Large intestine (tissue), 12 donors: ENCODE results near the gene TSPOAP1. TPM values are rescaled to one million over a fixed set of nuclear protein-coding genes. Genes with fewer than 3 reads are reported as not detected.
A peak's percentile ranks its signal among the peaks of the same experiment; 100 is the strongest.

Experiments used
- DNase-seq, 2 donors: peaks; one replicate each; pipeline versions ENCODE4 v3.0.0 to v3.0.0-alpha.2; 2013
- H3K27ac ChIP-seq: one replicate; pipeline ENCODE4 v1.5.1; 2013; ENCODE audit warnings: low read length
- H3K27me3 ChIP-seq: 2 replicates; pipeline ENCODE4 v1.6.1; 2013; ENCODE audit warnings: low read length; ENCODE audit not compliant: control insufficient read depth, insufficient read depth
- H3K36me3 ChIP-seq: 2 replicates; pipeline ENCODE4 v1.6.1; 2013; ENCODE audit warnings: low read length; ENCODE audit not compliant: control insufficient read depth, insufficient read depth
- H3K4me1 ChIP-seq: one replicate; pipeline ENCODE4 v1.6.1; 2013; ENCODE audit warnings: low read length; ENCODE audit not compliant: control insufficient read depth, insufficient read depth
- H3K4me3 ChIP-seq: one replicate; pipeline ENCODE4 v1.5.1; 2013; ENCODE audit warnings: low read length
- H3K9me3 ChIP-seq: one replicate; pipeline ENCODE4 v1.6.1; 2013; ENCODE audit warnings: mild to moderate bottlenecking, low read depth, low read length, moderate library complexity; ENCODE audit not compliant: control insufficient read depth
- WGBS: methylation state at CpG from one replicate; pipeline ENCODE4 v1.1.5; 2013; ENCODE audit warnings: low lambda C conversion rate; ENCODE audit not compliant: insufficient coverage; 5-methylcytosine and 5-hydroxymethylcytosine counted together
- long read RNA-seq, 11 donors: transcript quantifications; one replicate each; lab custom pipeline, GENCODE V29; 2026
- polyA plus RNA-seq: library from polyadenylated mRNA; unstranded; fragments of 120-200 nt; gene quantifications from one replicate; pipeline ENCODE4 v1.2.1, GENCODE V29; 2013

Gene TSPOAP1, protein sequence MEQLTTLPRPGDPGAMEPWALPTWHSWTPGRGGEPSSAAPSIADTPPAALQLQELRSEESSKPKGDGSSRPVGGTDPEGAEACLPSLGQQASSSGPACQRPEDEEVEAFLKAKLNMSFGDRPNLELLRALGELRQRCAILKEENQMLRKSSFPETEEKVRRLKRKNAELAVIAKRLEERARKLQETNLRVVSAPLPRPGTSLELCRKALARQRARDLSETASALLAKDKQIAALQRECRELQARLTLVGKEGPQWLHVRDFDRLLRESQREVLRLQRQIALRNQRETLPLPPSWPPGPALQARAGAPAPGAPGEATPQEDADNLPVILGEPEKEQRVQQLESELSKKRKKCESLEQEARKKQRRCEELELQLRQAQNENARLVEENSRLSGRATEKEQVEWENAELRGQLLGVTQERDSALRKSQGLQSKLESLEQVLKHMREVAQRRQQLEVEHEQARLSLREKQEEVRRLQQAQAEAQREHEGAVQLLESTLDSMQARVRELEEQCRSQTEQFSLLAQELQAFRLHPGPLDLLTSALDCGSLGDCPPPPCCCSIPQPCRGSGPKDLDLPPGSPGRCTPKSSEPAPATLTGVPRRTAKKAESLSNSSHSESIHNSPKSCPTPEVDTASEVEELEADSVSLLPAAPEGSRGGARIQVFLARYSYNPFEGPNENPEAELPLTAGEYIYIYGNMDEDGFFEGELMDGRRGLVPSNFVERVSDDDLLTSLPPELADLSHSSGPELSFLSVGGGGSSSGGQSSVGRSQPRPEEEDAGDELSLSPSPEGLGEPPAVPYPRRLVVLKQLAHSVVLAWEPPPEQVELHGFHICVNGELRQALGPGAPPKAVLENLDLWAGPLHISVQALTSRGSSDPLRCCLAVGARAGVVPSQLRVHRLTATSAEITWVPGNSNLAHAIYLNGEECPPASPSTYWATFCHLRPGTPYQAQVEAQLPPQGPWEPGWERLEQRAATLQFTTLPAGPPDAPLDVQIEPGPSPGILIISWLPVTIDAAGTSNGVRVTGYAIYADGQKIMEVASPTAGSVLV (N-terminal part only)
- 17.2 TPM for polyA plus RNA-seq
- long read RNA-seq, donor 1 = 0 reads
- long read RNA-seq, donor 2, full-length matches to known transcripts = 1 of 1 reads
- long read RNA-seq, donor 2, partial matches to known transcripts = 0 of 1 reads
- long read RNA-seq, donor 2, other reads (novel, unspliced or antisense) = 0 of 1 reads
- long read RNA-seq, donor 3 = 0 reads
- long read RNA-seq, donor 4 = 0 reads
- long read RNA-seq, donor 5 = 0 reads
- long read RNA-seq, donor 6 = 0 reads
- long read RNA-seq, donor 7, full-length matches to known transcripts = 2 of 2 reads
- long read RNA-seq, donor 7, partial matches to known transcripts = 0 of 2 reads
- long read RNA-seq, donor 7, other reads (novel, unspliced or antisense) = 0 of 2 reads
- long read RNA-seq, donor 8 = 0 reads
- long read RNA-seq, donor 9 = 0 reads
- long read RNA-seq, donor 10, full-length matches to known transcripts = 4 of 4 reads
- long read RNA-seq, donor 10, partial matches to known transcripts = 0 of 4 reads
- long read RNA-seq, donor 10, other reads (novel, unspliced or antisense) = 0 of 4 reads
- long read RNA-seq, donor 11, full-length matches to known transcripts = 2 of 2 reads
- long read RNA-seq, donor 11, partial matches to known transcripts = 0 of 2 reads
- long read RNA-seq, donor 11, other reads (novel, unspliced or antisense) = 0 of 2 reads

DNA sequence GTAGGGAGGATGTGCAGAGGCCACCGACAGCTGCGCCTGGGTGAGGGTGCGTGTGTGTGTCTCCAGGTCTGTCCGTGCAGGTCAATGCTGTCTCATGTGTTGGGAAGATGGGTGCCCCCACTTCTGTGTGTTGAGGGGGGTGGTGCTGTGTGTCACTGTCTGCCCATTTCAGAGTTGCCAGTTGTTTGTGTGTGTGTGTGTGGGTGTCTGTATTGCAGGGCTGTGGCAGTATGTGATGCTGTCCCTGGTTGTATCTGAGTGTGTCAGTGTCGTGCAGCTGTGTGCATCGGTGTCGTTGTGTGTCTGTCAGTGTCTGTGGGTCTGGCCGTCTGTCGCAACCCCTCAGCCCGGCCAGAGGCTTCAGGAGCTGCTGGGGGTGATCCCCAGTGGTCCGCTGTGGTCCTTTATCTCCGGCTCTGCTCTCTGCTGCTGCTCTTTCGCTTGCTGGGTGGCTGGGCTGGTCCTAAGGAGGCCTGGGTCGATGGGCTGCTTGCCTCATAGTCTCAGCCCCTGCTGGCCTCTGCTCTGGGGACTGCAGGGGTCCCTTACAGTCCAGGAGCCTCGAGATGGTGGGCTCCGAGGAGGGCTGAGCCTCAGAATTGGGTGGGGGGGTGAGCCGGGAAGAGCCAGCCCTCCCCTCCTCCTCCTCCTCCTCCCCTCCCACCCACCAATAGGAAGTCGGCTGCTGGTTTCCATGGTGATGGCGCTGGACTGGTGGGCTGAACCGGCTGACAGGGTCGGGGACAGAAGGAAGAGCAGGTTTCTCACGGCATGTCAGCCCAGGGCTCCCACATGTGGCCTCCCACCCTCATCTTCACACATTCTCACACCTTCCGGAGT is at the start of gene TSPOAP1:
TSS of gene TSPOAP1 (minus strand) at position 601 of the 840 bp plus-strand sequence. CDS start 875 bp downstream, outside the sequence.
- WGBS = no CpG with 5 or more reads among the region's 23 CpGs
- H3K27ac ChIP-seq = no peak within 1 kb of the TSS
- H3K9me3 ChIP-seq = no peaks in the 10 kb centered on the region
- H3K4me3 ChIP-seq = no peak within 1 kb of the TSS
- peaks cover 17% of the 10 kb centered on the region for H3K27me3 ChIP-seq
- H3K4me1 ChIP-seq = peaks cover 12% of the 10 kb centered on the region
- H3K36me3 ChIP-seq = no peaks in the 10 kb centered on the region
- no peak for DNase-seq

DNA sequence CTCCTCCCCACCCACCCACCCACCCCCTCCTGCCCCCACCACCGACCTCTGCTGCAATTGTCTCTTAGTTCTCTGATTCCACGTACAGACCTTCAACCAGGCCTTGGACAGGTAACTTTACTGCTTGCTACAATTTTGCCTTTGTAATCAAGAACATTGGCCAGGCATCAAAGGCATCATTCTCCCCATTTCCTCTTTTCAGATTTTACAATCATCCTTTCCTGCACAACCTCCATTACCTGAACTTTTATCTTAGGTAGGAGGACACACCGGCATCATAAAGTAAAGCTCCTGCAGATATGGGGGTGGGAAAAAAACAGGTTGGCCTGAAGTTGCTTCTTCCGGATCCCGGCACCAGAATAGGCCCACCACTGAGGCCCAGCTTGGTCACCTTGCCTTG is 49.1 kb upstream of the TSPOAP1 start:
- no CpG with 5 or more reads among the region's 5 CpGs for WGBS
- H3K27me3 ChIP-seq = no peaks in the 10 kb centered on the region
- no peaks in the 10 kb centered on the region for H3K36me3 ChIP-seq
- no peak overlapping the region for H3K4me3 ChIP-seq
- peaks cover 75% of the 10 kb centered on the region for H3K4me1 ChIP-seq
- peak overlapping the region; percentile 48 for H3K27ac ChIP-seq
- H3K9me3 ChIP-seq = no peaks in the 10 kb centered on the region
- peak in 1 of 2 donors; percentile 82 for DNase-seq

DNA sequence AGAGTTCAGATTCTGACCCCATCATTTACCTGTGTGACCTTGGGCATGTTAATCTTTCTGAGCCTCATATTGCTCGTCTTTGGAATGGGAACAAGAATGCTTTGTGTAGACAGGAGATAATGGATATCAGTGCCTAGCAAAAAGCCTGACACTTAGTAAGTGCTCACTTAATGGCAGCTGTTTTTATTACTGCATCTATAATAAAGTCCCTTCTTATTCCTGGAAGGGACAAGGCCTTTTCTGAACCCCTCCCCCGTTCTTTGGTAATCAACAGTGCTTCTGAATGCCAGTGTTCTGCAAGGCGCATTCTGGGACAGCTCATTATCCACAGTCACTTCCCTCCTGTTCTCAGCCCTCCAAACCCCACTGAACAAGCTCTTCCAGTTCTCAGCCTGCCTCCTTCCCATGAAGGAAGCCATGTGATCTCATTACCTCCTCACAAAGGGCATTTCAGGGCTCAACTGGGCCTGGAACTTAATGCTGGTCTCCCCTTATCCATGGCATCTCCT is 48.6 kb upstream of the TSPOAP1 start:
- Histone ChIP-seq H3K4me3 (no peak overlapping the region), H3K36me3 (peaks cover 5% of the 10 kb centered on the region), H3K4me1 (peaks cover 74% of the 10 kb centered on the region), H3K9me3 (no peaks in the 10 kb centered on the region), H3K27me3 (no peaks in the 10 kb centered on the region), H3K27ac (peak overlapping the region; percentile 81)
- no CpG with 5 or more reads among the region's 3 CpGs for WGBS
- peak; percentile 86 to 94 for DNase-seq

DNA sequence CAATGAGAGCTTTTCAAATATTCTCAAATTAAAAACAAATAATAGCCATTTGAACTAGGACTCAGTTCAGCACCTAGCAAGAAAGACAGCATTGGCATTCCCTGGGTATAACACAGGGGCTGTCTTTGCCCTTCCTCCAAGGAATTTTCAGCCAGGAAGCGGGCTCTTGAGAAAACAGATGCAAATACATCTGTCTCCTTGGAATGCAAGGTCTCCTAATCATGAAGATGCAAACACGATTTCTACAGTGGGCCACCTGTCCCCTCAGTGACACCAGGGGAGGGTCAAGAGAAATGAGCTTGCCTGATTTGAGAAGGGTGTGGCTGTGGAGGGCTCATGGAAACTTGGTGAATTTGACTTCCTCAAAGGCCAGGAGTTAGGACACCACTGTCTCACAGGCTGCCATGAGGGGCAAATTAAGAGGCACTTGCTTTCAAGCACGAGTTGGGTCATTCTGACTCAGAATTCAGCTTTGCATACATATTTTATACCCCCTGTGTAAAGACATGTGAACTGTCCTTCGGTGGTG is 47.9 kb upstream of the TSPOAP1 start:
- no peak for DNase-seq
- no peaks in the 10 kb centered on the region for H3K27me3 ChIP-seq
- 100% methylated on average over 1 of the region's 4 CpGs for WGBS
- H3K36me3 ChIP-seq = peaks cover 6% of the 10 kb centered on the region
- no peak overlapping the region for H3K4me3 ChIP-seq
- peak overlapping the region; percentile 81 for H3K27ac ChIP-seq
- H3K9me3 ChIP-seq = no peaks in the 10 kb centered on the region
- peaks cover 73% of the 10 kb centered on the region for H3K4me1 ChIP-seq

DNA sequence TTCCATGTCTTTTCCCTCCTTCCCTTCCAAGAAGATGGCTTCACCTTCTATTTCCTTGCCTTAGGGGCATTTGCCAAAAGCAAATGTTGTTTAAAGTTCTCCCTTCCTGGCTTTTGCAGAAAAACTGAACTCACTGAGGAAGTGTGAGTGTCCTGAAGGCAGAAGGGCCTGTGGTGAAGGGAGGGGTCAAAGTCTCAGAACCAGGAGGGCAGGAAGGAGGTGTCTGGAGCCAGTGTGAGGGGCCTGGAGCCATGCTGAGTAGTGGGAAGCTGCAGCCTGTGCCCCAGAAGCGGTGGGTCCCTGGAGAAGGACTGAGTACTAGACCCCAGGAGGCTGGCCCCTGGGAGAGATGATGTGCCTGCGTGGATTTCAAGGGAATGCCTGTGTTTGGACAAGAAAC is 47.2 kb upstream of the TSPOAP1 start:
- Histone ChIP-seq H3K4me1 (peaks cover 72% of the 10 kb centered on the region), H3K4me3 (no peak overlapping the region), H3K36me3 (peaks cover 9% of the 10 kb centered on the region), H3K27me3 (no peaks in the 10 kb centered on the region), H3K9me3 (no peaks in the 10 kb centered on the region), H3K27ac (peak overlapping the region; percentile 81)
- peak in 1 of 2 donors; percentile 63 for DNase-seq
- whole genome bisulfite sequencing = no CpG with 5 or more reads among the region's 2 CpGs

DNA sequence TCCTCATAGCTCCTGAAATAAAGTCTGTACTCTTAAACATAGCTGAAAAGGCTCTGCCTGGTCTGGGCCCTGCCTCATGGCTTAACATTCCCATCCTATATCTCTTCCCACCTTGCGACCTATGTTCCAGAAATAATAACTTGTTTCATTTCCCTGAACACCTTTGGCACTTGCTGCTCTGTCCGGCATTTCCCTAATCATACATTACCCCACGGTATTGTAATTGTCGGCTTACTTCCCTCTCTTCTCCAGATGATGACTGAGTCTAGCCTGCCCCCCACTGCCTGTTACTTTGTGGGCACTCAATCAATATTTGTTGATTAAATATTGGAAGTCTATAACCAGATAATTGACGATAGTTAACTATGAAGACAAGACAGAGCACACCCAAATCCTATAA is 46.7 kb upstream of the TSPOAP1 start:
- Histone ChIP-seq H3K4me1 (peaks cover 72% of the 10 kb centered on the region), H3K4me3 (no peak overlapping the region), H3K27ac (peak overlapping the region; percentile 81), H3K27me3 (no peaks in the 10 kb centered on the region), H3K36me3 (peaks cover 15% of the 10 kb centered on the region), H3K9me3 (no peaks in the 10 kb centered on the region)
- peak in 1 of 2 donors; percentile 66 for DNase-seq
- 50% methylated on average over 1 of the region's 5 CpGs for WGBS

DNA sequence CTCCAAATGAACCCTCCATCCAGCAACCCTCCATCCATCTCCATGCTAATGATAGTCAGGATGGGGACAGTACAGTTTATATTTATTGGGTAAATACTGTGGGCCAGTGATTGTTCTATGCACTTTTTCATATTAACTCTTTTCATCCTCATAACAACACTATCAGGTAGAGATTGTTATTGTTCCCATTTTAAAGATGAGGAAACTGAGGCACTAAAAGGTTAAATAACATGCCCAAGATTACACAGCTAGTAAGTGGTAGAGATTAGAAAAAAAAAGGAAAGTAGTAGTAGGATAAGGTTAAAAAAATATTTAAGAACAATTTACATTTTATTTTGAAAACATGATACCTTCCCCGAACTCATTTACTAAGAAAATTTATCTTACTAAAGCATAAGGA is 45.3 kb upstream of the TSPOAP1 start:
- H3K27ac ChIP-seq = no peak overlapping the region
- H3K4me3 ChIP-seq = no peak overlapping the region
- no peaks in the 10 kb centered on the region for H3K9me3 ChIP-seq
- 100% methylated on average over 1 of the region's 1 CpG for WGBS
- peaks cover 18% of the 10 kb centered on the region for H3K36me3 ChIP-seq
- no peak for DNase-seq
- H3K4me1 ChIP-seq = peaks cover 69% of the 10 kb centered on the region
- no peaks in the 10 kb centered on the region for H3K27me3 ChIP-seq

DNA sequence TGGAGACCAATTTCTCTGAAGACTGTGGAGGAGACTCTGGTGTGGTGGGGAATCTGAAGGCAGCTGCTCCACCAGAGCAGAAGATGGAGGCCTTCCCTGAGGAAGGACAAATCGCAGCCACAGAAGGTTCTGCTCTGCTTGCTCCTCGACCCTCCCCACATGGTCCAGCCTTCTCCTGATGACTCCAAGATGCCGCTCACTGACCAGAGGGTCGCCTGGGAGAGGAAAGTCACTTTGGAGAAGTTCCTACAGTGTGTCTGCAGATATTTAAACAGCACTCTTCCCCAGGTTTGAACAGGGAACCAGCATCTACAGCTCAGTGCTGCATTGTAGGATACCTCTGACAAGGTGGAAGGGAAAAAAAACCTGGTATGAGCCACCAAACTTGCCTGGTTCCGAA is 44.4 kb upstream of the TSPOAP1 start:
- WGBS = no CpG with 5 or more reads among the region's 5 CpGs
- H3K27me3 ChIP-seq = no peaks in the 10 kb centered on the region
- H3K36me3 ChIP-seq = peaks cover 18% of the 10 kb centered on the region
- H3K9me3 ChIP-seq = no peaks in the 10 kb centered on the region
- DNase-seq = no peak
- H3K27ac ChIP-seq = no peak overlapping the region
- H3K4me3 ChIP-seq = no peak overlapping the region
- peaks cover 64% of the 10 kb centered on the region for H3K4me1 ChIP-seq
